Right lobe of liver (tissue), 6 donors: ENCODE data around the gene SERPINB12. TPM values are rescaled to one million over a fixed set of nuclear protein-coding genes. Genes with fewer than 3 reads are reported as not detected.

Experiments used
- ATAC-seq, 4 donors: fragments of 200-7000 bp; cut with Tn5 transposase; one replicate each; pipeline ENCODE4 v1.9.1; 2020; ENCODE audit warnings: mild to moderate bottlenecking in 4 of 4, moderate library complexity in 4 of 4
- DNase-seq, 3 donors: peaks; one replicate each; pipeline ENCODE4 v3.0.0-alpha.2; 2020
- H3K27ac ChIP-seq, 3 donors: fragments of 200-600 bp; one replicate each; pipeline ENCODE4 v1.8.0; 2022
- H3K27me3 ChIP-seq, 2 donors: fragments of 200-600 bp; one replicate each; pipeline ENCODE4 v1.8.0; 2022
- H3K36me3 ChIP-seq, 4 donors: fragments of 200-600 bp; sonication (generic) in 1 of 4; one replicate each; pipeline versions ENCODE4 v1.5.1 to v1.8.0; 2017 to 2022; ENCODE audit warnings: control low read depth in 1 of 4
- H3K4me1 ChIP-seq, 4 donors: fragments of 200-600 bp; sonication (generic) in 1 of 4; one replicate each; pipeline versions ENCODE4 v1.5.1 to v1.8.0; 2017 to 2022; ENCODE audit warnings: control low read depth in 1 of 4
- H3K4me3 ChIP-seq, 3 donors: fragments of 200-600 bp; one replicate each; pipeline ENCODE4 v1.8.0; 2022
- H3K9me3 ChIP-seq, 4 donors: fragments of 200-600 bp; sonication (generic) in 1 of 4; one replicate each; pipeline versions ENCODE4 v1.5.1 to v1.8.0; 2017 to 2022; ENCODE audit warnings: control low read depth in 1 of 4
- POLR2A ChIP-seq: fragments of 450-650 bp; IDR thresholded peaks from one replicate; pipeline ENCODE4 v1.6.1; 2017; ENCODE audit warnings: antibody characterized with exemption, mild to moderate bottlenecking
- WGBS: methylation state at CpG from one replicate; pipeline ENCODE4 v1.1.6; 2018; ENCODE audit warnings: low coverage, low lambda C conversion rate; ENCODE audit not compliant: insufficient coverage; ENCODE audit errors: missing lambda C conversion rate; 5-methylcytosine and 5-hydroxymethylcytosine counted together
- intact Hi-C, 2 donors: fragments of 100-400 bp; cut with DNase I; formaldehyde crosslinking; loops; one replicate each; pipeline versions ENCODE4 v1.11.2 to v1.14.1; 2022
- total RNA-seq, 6 experiments: library from RNA; depleted of rRNA in 2 of 6; stranded (reverse); fragments of >200 nt in 2 of 6; fragmentation: NEBNext Ultra II Directional in 3 of 6; extraction: Animal tissue kit (Norgen Biotek cat#: 25700) in 3 of 6; gene quantifications; one replicate each; pipeline versions ENCODE4 v1.1.0 to v1.2.4, GENCODE V29; 2016 to 2023
- TF ChIP-seq, protein P1 (sequence below), 4 donors: fragments of 200-600 bp in 3 of 4; fragments of 450-650 bp in 1 of 4; IDR thresholded peaks; one replicate each; pipeline versions ENCODE4 v1.5.1 to v1.8.0; 2016 to 2022; ENCODE audit warnings: antibody characterized with exemption in 4 of 4, mild to moderate bottlenecking in 2 of 4
- donor health status: DM: no; HTN: yes; CAD: no.
- donor health status: DM: no; HTN: no; CAD: no.
- donor health status: DM: no; HTN: no; CAD: no.
- donor health status: DM: no; HTN: yes; CAD: no.
- donor health status: DM: no; HTN: yes; CAD: no.

Gene SERPINB12
- total RNA-seq, 6 experiments from 2014 or later, result not detected

DNA sequence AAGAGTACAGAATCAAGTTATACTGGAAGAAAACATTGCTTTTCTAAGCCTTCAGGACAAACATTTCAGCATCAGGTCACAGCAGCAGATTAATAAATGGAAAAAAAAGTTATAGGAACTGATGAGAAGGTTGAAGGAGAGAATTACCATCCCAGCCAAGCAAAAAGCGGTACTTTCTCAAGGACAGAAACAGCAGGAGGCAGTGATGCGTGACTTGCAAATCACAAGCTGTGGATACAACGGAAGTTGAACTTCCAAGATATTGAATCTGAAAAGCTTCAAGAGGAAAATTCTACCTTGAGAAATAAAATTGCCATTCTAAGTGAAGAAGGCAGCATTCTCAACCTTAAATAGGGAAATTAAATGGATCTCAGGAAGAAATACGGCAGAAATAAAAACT lies 18.5 kb upstream of the SERPINB12 start:
- WGBS, result 56% methylated on average over 4 of the region's 4 CpGs
- intact Hi-C loops, result no loop called here

DNA sequence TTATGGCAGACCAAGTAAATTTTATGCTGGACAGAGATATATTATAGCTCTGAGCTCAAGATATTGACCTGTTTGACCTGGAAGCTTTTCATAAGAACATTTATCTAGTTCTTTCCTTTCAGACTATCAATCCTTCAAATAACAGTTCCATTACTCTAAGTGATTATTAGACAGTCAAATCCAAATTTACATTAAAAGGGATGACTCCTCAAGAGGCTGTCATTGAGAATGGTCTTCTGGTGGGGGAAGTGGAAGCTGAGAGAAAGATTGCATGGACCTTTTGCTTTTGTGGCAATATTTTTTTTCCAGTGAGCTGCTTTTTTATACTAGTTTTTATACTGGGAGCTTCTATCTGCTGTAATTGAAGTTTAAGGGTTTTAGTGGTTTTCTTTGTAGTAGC lies 14.9 kb upstream of the SERPINB12 start:
- TF ChIP-seq, protein P1, sequence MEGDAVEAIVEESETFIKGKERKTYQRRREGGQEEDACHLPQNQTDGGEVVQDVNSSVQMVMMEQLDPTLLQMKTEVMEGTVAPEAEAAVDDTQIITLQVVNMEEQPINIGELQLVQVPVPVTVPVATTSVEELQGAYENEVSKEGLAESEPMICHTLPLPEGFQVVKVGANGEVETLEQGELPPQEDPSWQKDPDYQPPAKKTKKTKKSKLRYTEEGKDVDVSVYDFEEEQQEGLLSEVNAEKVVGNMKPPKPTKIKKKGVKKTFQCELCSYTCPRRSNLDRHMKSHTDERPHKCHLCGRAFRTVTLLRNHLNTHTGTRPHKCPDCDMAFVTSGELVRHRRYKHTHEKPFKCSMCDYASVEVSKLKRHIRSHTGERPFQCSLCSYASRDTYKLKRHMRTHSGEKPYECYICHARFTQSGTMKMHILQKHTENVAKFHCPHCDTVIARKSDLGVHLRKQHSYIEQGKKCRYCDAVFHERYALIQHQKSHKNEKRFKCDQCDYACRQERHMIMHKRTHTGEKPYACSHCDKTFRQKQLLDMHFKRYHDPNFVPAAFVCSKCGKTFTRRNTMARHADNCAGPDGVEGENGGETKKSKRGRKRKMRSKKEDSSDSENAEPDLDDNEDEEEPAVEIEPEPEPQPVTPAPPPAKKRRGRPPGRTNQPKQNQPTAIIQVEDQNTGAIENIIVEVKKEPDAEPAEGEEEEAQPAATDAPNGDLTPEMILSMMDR (IDR thresholded peaks at IDR 0.05), result no peak
- no peak for TF ChIP-seq POLR2A
- DNase-seq (no peak), ATAC-seq (no peak)
- Histone ChIP-seq H3K27ac (no peak overlapping the region), H3K27me3 (no peaks in the 10 kb centered on the region), H3K4me1 (no peaks in the 10 kb centered on the region), H3K9me3 (no peaks in the 10 kb centered on the region), H3K4me3 (no peak overlapping the region), H3K36me3 (no peaks in the 10 kb centered on the region)
- intact Hi-C loops, result no loop called here

More for the DNA sequence above, 18.5 kb upstream of the SERPINB12 start:
- DNase-seq (no peak), ATAC-seq (no peak)
- Histone ChIP-seq H3K36me3 (no peaks in the 10 kb centered on the region), H3K4me1 (no peaks in the 10 kb centered on the region), H3K4me3 (no peak overlapping the region), H3K27ac (no peak overlapping the region), H3K9me3 (no peaks in the 10 kb centered on the region), H3K27me3 (no peaks in the 10 kb centered on the region)
- TF ChIP-seq POLR2A, result no peak
- TF ChIP-seq, protein P1 (IDR thresholded peaks at IDR 0.05), result no peak

DNA sequence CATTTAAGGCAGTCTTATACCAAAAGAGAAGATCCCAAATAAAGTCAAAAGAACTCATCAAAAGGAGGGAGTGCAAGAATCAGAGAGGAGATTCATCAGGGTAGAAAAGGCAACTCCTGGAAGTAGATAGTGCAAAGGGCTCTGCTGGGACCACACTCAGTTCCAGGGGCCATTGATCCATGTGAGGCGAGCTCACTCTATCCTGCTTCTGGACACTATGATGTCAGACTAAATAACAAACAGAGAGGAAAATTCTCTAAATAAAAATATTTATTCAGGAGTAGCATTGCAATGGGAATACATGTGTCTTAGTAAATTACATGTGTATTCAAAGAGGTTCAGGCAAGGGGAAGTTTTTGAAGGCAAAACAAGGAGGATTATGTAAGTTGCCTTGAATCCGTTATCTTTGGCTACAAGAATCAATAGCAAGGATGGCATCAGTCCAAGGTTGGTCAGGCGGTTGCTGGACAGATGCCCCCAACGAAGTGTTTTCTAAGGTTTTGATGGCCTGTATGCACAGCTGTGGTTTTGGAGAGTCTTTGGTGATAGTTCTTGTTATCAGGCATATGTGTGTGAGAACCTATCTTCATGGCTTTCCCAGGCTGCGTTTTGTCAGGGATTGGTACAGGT lies 13.2 kb upstream of the SERPINB12 start:
- no peaks in the 10 kb centered on the region for H3K36me3 ChIP-seq
- no peaks in the 10 kb centered on the region for H3K9me3 ChIP-seq
- intact Hi-C loops, result no loop called here
- WGBS, result 17% methylated on average over 5 of the region's 5 CpGs
- no peak overlapping the region for H3K27ac ChIP-seq
- no peak overlapping the region for H3K4me3 ChIP-seq
- no peaks in the 10 kb centered on the region for H3K27me3 ChIP-seq
- TF ChIP-seq, protein P1 (IDR thresholded peaks at IDR 0.05), result no peak
- TF ChIP-seq POLR2A, result no peak
- no peaks in the 10 kb centered on the region for H3K4me1 ChIP-seq
- ATAC-seq (peak in 3 of 4 donors; percentile 44 to 56 (median 47)), DNase-seq (no peak)

DNA sequence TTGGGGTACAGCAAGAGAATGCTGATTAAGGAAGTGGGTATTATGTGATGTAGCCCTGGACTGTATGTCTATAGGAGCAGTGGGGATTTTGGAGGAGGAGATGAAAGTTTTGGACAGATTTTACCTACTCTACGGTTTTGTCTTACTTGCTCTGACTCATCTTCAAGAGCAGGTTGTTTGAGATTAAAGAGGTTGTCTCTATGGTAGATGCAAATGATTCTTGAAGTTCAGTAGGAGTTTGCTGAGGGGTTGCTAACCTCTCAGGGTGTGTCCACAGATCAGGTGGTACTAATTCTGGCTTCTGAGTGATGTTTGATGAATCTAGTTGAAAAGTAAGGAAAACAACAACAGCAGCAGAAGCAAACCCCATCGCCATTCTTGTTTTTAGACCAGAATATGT lies 9.7 kb upstream of the SERPINB12 start:
- intact Hi-C loops, result no loop called here
- Histone ChIP-seq H3K4me3 (no peak overlapping the region), H3K4me1 (no peaks in the 10 kb centered on the region), H3K27me3 (no peaks in the 10 kb centered on the region), H3K9me3 (no peaks in the 10 kb centered on the region), H3K27ac (no peak overlapping the region), H3K36me3 (no peaks in the 10 kb centered on the region)
- 69% methylated on average over 2 of the region's 2 CpGs for whole genome bisulfite sequencing
- ATAC-seq, result no peak
- no peak for TF ChIP-seq POLR2A
- TF ChIP-seq, protein P1 (IDR thresholded peaks at IDR 0.05), result no peak
- no peak for DNase-seq

DNA sequence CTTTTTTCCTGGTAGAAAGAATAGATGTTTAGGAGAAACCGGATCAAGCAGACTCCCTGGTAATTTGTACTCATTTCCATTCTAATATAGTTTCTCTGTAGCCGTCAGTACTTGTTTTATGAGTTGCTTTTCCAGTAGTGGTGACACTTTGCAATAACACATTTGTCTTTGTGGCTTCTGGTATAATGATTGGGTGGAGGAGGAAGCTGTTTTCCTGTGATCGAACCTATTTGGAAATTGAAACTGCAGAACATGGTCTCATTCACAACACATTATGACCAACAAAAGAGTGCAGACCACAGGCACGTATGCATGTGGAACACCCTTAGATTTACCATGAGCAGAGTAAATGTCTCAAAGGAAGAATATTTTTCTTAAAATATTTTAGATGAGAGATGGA lies 7.6 kb upstream of the SERPINB12 start:
- H3K4me3 ChIP-seq, result no peak overlapping the region
- no peak overlapping the region for H3K27ac ChIP-seq
- H3K4me1 ChIP-seq, result no peaks in the 10 kb centered on the region
- H3K36me3 ChIP-seq, result no peaks in the 10 kb centered on the region
- H3K9me3 ChIP-seq, result no peaks in the 10 kb centered on the region
- intact Hi-C loops, result no loop called here
- TF ChIP-seq, protein P1 (IDR thresholded peaks at IDR 0.05), result no peak
- no peak for TF ChIP-seq POLR2A
- 42% methylated on average over 4 of the region's 4 CpGs for WGBS
- no peak for DNase-seq
- no peaks in the 10 kb centered on the region for H3K27me3 ChIP-seq
- ATAC-seq, result no peak
